Loucy (cell line): ENCODE data around the gene EHD2.

Experiments
- H2AFZ ChIP-seq: fragments of 200-600 bp; sonication (generic); 2 replicates; pipeline ENCODE4 v1.6.0; 2016; ENCODE audit warnings: antibody characterized with exemption, mild to moderate bottlenecking, low read length, moderate library complexity
- H3F3A ChIP-seq: fragments of 200-600 bp; 2 replicates; pipeline ENCODE4 v1.6.0; 2016; ENCODE audit warnings: antibody characterized with exemption, low read depth, mild to moderate bottlenecking
- H3K27me3 ChIP-seq: fragments of 200-600 bp; sonication (generic); 2 replicates; pipeline ENCODE4 v1.6.1; 2014; ENCODE audit warnings: low read length, mild to moderate bottlenecking; ENCODE audit not compliant: insufficient read depth, poor library complexity, severe bottlenecking
- H3K36me3 ChIP-seq: fragments of 200-600 bp; sonication (generic); 2 replicates; pipeline ENCODE4 v1.6.1; 2016; ENCODE audit warnings: low read length; ENCODE audit not compliant: insufficient read depth
- H3K4me1 ChIP-seq: fragments of 200-600 bp; sonication (generic); 2 replicates; pipeline ENCODE4 v1.5.1; 2014; ENCODE audit warnings: low read length, mild to moderate bottlenecking; ENCODE audit not compliant: insufficient read depth, poor library complexity, severe bottlenecking
- H3K4me2 ChIP-seq: fragments of 200-600 bp; sonication (generic); 2 replicates; pipeline ENCODE4 v1.6.0; 2014; ENCODE audit warnings: antibody characterized with exemption, low read length, low read depth, mild to moderate bottlenecking; ENCODE audit not compliant: poor library complexity, severe bottlenecking
- H3K4me3 ChIP-seq: fragments of 200-600 bp; sonication (generic); 2 replicates; pipeline ENCODE4 v1.5.1; 2014; ENCODE audit warnings: low read length, mild to moderate bottlenecking, mixed read lengths; ENCODE audit not compliant: poor library complexity, severe bottlenecking
- H3K79me2 ChIP-seq: fragments of 200-600 bp; sonication (generic); 2 replicates; pipeline ENCODE4 v1.6.1; 2014; ENCODE audit warnings: low read length; ENCODE audit not compliant: insufficient read depth
- H3K9ac ChIP-seq: fragments of 200-600 bp; sonication (generic); 2 replicates; pipeline ENCODE4 v1.6.0; 2014; ENCODE audit warnings: mild to moderate bottlenecking, low read depth, low read length, moderate library complexity; ENCODE audit not compliant: poor library complexity, severe bottlenecking
- H3K9me2 ChIP-seq: fragments of 200-600 bp; sonication (generic); replicated peaks from 2 replicates; pipeline ENCODE4 v1.6.1; 2016; ENCODE audit warnings: low read depth, low read length, mixed read lengths
- H3K9me3 ChIP-seq: fragments of 200-600 bp; sonication (generic); 2 replicates; pipeline ENCODE4 v1.6.1; 2014; ENCODE audit warnings: mild to moderate bottlenecking, antibody characterized with exemption, low read length, low read depth; ENCODE audit not compliant: insufficient read depth
- H4K20me1 ChIP-seq: fragments of 200-600 bp; sonication (generic); 2 replicates; pipeline ENCODE4 v1.6.0; 2014; ENCODE audit warnings: antibody characterized with exemption, low read length, mild to moderate bottlenecking; ENCODE audit not compliant: insufficient read depth, poor library complexity, severe bottlenecking
- CTCF ChIP-seq: fragments of 200-600 bp; sonication (generic); conservative IDR thresholded peaks from 2 replicates; pipeline ENCODE4 v1.5.1; 2014; ENCODE audit warnings: mild to moderate bottlenecking, antibody characterized with exemption, low read length
- EZH2phosphoT487 ChIP-seq: fragments of 200-600 bp; IDR thresholded peaks from 2 replicates; pipeline ENCODE4 v1.6.1; 2018; ENCODE audit warnings: antibody characterized with exemption, mild to moderate bottlenecking, moderate library complexity, borderline replicate concordance

The EHD2 gene

GRCh38 chr19:47756627-47756929, 43.4 kb downstream of the EHD2 start:
- Histone ChIP-seq H3K27me3 (no peaks in the 10 kb centered on the region), H3K4me2 (no peak overlapping the region), H3K9ac (no peak overlapping the region), H3K9me3 (no peaks in the 10 kb centered on the region), H3K4me3 (no peak overlapping the region), H2AFZ (no peak overlapping the region), H3F3A (no peaks in the 10 kb centered on the region), H4K20me1 (peaks cover 4% of the 10 kb centered on the region), H3K4me1 (peaks cover 24% of the 10 kb centered on the region), H3K79me2 (peaks cover 33% of the 10 kb centered on the region), H3K36me3 (peaks cover 66% of the 10 kb centered on the region), H3K9me2 (no peaks in the 10 kb centered on the region)
- TF ChIP-seq EZH2phosphoT487: no peak
- TF ChIP-seq CTCF: no peak

- TF ChIP-seq CTCF (no peak), EZH2phosphoT487 (no peak)
- peaks cover 29% of the 10 kb centered on the region for H3K79me2 ChIP-seq
- H3K9me3 ChIP-seq: no peaks in the 10 kb centered on the region
- H3K9ac ChIP-seq: no peak overlapping the region
- H3K4me2 ChIP-seq: no peak overlapping the region
- no peaks in the 10 kb centered on the region for H3K27me3 ChIP-seq
- H3F3A ChIP-seq: no peaks in the 10 kb centered on the region
- H3K9me2 ChIP-seq: no peaks in the 10 kb centered on the region
- peaks cover 4% of the 10 kb centered on the region for H4K20me1 ChIP-seq
- no peak overlapping the region for H2AFZ ChIP-seq
- H3K4me3 ChIP-seq: no peak overlapping the region
- H3K4me1 ChIP-seq: peaks cover 22% of the 10 kb centered on the region
- H3K36me3 ChIP-seq: peaks cover 64% of the 10 kb centered on the region
Measured at GRCh38 chr19:47756953-47757608, 43.9 kb downstream of the EHD2 start.

- Histone ChIP-seq H3F3A (no peaks in the 10 kb centered on the region), H3K27me3 (no peaks in the 10 kb centered on the region), H3K4me2 (no peak overlapping the region), H3K4me1 (peaks cover 14% of the 10 kb centered on the region), H3K36me3 (peaks cover 57% of the 10 kb centered on the region), H4K20me1 (peaks cover 4% of the 10 kb centered on the region), H3K9me3 (no peaks in the 10 kb centered on the region), H3K79me2 (peaks cover 23% of the 10 kb centered on the region), H2AFZ (no peak overlapping the region), H3K9ac (no peak overlapping the region), H3K4me3 (no peak overlapping the region), H3K9me2 (no peaks in the 10 kb centered on the region)
- TF ChIP-seq EZH2phosphoT487 (no peak), CTCF (no peak)
Measured at GRCh38 chr19:47757617-47758442, 44.6 kb downstream of the EHD2 start.
